Breast epithelium (tissue), 3 donors: ENCODE data around the gene USP12.

ENCODE experiments used
- CTCF ChIP-seq, 3 donors: fragments of 450-650 bp; IDR thresholded peaks; one replicate each; pipeline ENCODE4 v1.5.1; 2016 to 2017; ENCODE audit warnings: antibody characterized with exemption in 3 of 3, mild to moderate bottlenecking in 3 of 3, moderate library complexity in 3 of 3
- POLR2A ChIP-seq: fragments of 450-650 bp; IDR thresholded peaks from one replicate; pipeline ENCODE4 v1.6.1; 2016; ENCODE audit warnings: antibody characterized with exemption, mild to moderate bottlenecking, moderate library complexity
- POLR2AphosphoS5 ChIP-seq, 3 donors: sonication (generic); formaldehyde crosslinking; IDR thresholded peaks; one replicate each; pipeline ENCODE4 v1.6.1; 2017; ENCODE audit warnings: antibody characterized with exemption in 3 of 3

GRCh38 chr13:27177852-27178251 is 6.2 kb upstream of the USP12 start:
- no peak for TF ChIP-seq CTCF (IDR thresholded peaks at IDR 0.05)
- no peak for TF ChIP-seq POLR2A
- TF ChIP-seq POLR2AphosphoS5 (IDR thresholded peaks at IDR 0.05): no peak
